H9 (cell line): ENCODE data around the gene RPS15. TPM values are rescaled to one million over a fixed set of nuclear protein-coding genes. Genes with fewer than 3 reads are reported as not detected.

ENCODE experiments used
- DNase-seq: peaks from one replicate; pipeline ENCODE4 v3.0.0-alpha.2; 2017
- H2AFZ ChIP-seq: one replicate; pipeline ENCODE4 v1.6.1; 2013; ENCODE audit warnings: mild to moderate bottlenecking, low read length, control low read depth, moderate library complexity
- H2AK5ac ChIP-seq: 2 replicates; pipeline ENCODE4 v1.6.1; 2013; ENCODE audit warnings: low read length, control low read depth, mixed read lengths; ENCODE audit not compliant: insufficient read length
- H2BK120ac ChIP-seq: one replicate; pipeline ENCODE4 v1.6.1; 2013; ENCODE audit warnings: low read depth, mild to moderate bottlenecking, low read length, control low read depth, inconsistent platforms; ENCODE audit not compliant: poor library complexity, severe bottlenecking
- H2BK12ac ChIP-seq: 2 replicates; pipeline ENCODE4 v1.6.1; 2013; ENCODE audit warnings: low read length, control low read depth, mixed read lengths, low read depth; ENCODE audit not compliant: insufficient read length
- H2BK15ac ChIP-seq: 2 replicates; pipeline ENCODE4 v1.6.1; 2013; ENCODE audit warnings: low read depth, low read length, control low read depth
- H2BK20ac ChIP-seq: one replicate; pipeline ENCODE4 v1.6.1; 2013; ENCODE audit warnings: low read depth, mild to moderate bottlenecking, low read length, control low read depth, inconsistent platforms; ENCODE audit not compliant: poor library complexity, severe bottlenecking
- H2BK5ac ChIP-seq: 2 replicates; pipeline ENCODE4 v1.6.1; 2013; ENCODE audit warnings: low read length, control low read depth, mixed read lengths; ENCODE audit not compliant: insufficient read length
- H3K14ac ChIP-seq: 2 replicates; pipeline ENCODE4 v1.6.1; 2013; ENCODE audit warnings: low read length, control low read depth; ENCODE audit not compliant: insufficient read depth
- H3K18ac ChIP-seq: 2 replicates; pipeline ENCODE4 v1.6.1; 2013; ENCODE audit warnings: low read depth, mild to moderate bottlenecking, mixed read lengths, low read length, control low read depth; ENCODE audit not compliant: insufficient read length
- H3K23ac ChIP-seq: 2 replicates; pipeline ENCODE4 v1.6.1; 2013; ENCODE audit warnings: low read length, control low read depth, mixed read lengths, low read depth; ENCODE audit not compliant: insufficient read length
- H3K23me2 ChIP-seq: 2 replicates; pipeline ENCODE4 v1.6.1; 2013; ENCODE audit warnings: low read depth, mild to moderate bottlenecking, mixed read lengths, low read length, control low read depth; ENCODE audit not compliant: insufficient read length, poor library complexity, severe bottlenecking
- H3K27ac ChIP-seq: 2 replicates; pipeline ENCODE4 v1.5.1; 2013; ENCODE audit warnings: low read length, control low read depth, mixed read lengths, low read depth; ENCODE audit not compliant: insufficient read length
- H3K27me3 ChIP-seq: 2 replicates; pipeline ENCODE4 v1.6.1; 2013; ENCODE audit warnings: low read length, control low read depth, inconsistent platforms; ENCODE audit not compliant: insufficient read depth
- H3K4ac ChIP-seq: 2 replicates; pipeline ENCODE4 v1.6.1; 2013; ENCODE audit warnings: low read depth, mild to moderate bottlenecking, control low read depth, inconsistent platforms, low read length, moderate library complexity
- H3K4me1 ChIP-seq: 2 replicates; pipeline ENCODE4 v1.6.1; 2013; ENCODE audit warnings: low read length, control low read depth, inconsistent platforms; ENCODE audit not compliant: insufficient read depth
- H3K4me2 ChIP-seq: 2 replicates; pipeline ENCODE4 v1.6.1; 2013; ENCODE audit warnings: low read length, control low read depth, mixed read lengths; ENCODE audit not compliant: insufficient read length, insufficient read depth
- H3K56ac ChIP-seq: 2 replicates; pipeline ENCODE4 v1.6.1; 2013; ENCODE audit warnings: low read depth, mild to moderate bottlenecking, mixed read lengths, low read length, control low read depth; ENCODE audit not compliant: insufficient read length
- H3K79me1 ChIP-seq: 2 replicates; pipeline ENCODE4 v1.6.1; 2013; ENCODE audit warnings: low read depth, mild to moderate bottlenecking, moderate library complexity, low read length, control low read depth, inconsistent platforms; ENCODE audit not compliant: insufficient read depth, poor library complexity, severe bottlenecking
- H3K79me2 ChIP-seq: 2 replicates; pipeline ENCODE4 v1.6.1; 2013; ENCODE audit warnings: low read length, control low read depth, inconsistent platforms; ENCODE audit not compliant: insufficient read depth
- H3K9ac ChIP-seq: 2 replicates; pipeline ENCODE4 v1.6.1; 2013; ENCODE audit warnings: low read length, control low read depth, mixed read lengths; ENCODE audit not compliant: insufficient read length; ENCODE audit errors: extremely low read depth
- H3K9me3 ChIP-seq: one replicate; pipeline ENCODE4 v1.6.1; 2013; ENCODE audit warnings: low read depth, low read length, inconsistent platforms; ENCODE audit not compliant: control insufficient read depth
- H3T11ph ChIP-seq: one replicate; pipeline ENCODE4 v1.6.1; 2013; ENCODE audit warnings: mild to moderate bottlenecking, low read length, control low read depth, inconsistent platforms
- H4K20me1 ChIP-seq: one replicate; pipeline ENCODE4 v1.6.1; 2013; ENCODE audit not compliant: control insufficient read depth, insufficient read length, insufficient read depth
- H4K5ac ChIP-seq: 2 replicates; pipeline ENCODE4 v1.6.1; 2013; ENCODE audit warnings: low read depth, mild to moderate bottlenecking, mixed read lengths, low read length, control low read depth; ENCODE audit not compliant: insufficient read length
- H4K8ac ChIP-seq: replicated peaks from 2 replicates; pipeline ENCODE4 v1.6.1; 2013; ENCODE audit warnings: low read length, control low read depth, mixed read lengths, low read depth; ENCODE audit not compliant: insufficient read length
- H4K91ac ChIP-seq: 2 replicates; pipeline ENCODE4 v1.6.1; 2013; ENCODE audit warnings: low read depth, mild to moderate bottlenecking, moderate library complexity, mixed read lengths, low read length, control low read depth; ENCODE audit not compliant: insufficient read length
- H3K27ac Mint-ChIP-seq, 3 experiments: 2 replicates in 2 of 3; 3 replicates in 1 of 3; pipeline ENCODE4 v1.8.0; 2020 to 2021; ENCODE audit warnings: mixed read lengths in 3 of 3, mild to moderate bottlenecking in 1 of 3, moderate library complexity in 1 of 3
- H3K27me3 Mint-ChIP-seq: 2 replicates; pipeline ENCODE4 v1.8.0; 2021; ENCODE audit warnings: low read depth, mild to moderate bottlenecking, moderate library complexity, mixed read lengths
- H3K36me3 Mint-ChIP-seq, 3 experiments: 2 replicates in 2 of 3; 3 replicates in 1 of 3; pipeline ENCODE4 v1.8.0; 2020 to 2021; ENCODE audit warnings: low read depth in 3 of 3, mixed read lengths in 3 of 3; ENCODE audit not compliant: insufficient read depth in 1 of 3
- H3K4me1 Mint-ChIP-seq, 2 experiments: 2 replicates each; pipeline ENCODE4 v1.8.0; 2020; ENCODE audit warnings: mixed read lengths in 2 of 2
- H3K4me3 Mint-ChIP-seq, 2 experiments: 2 replicates in 1 of 2; 3 replicates in 1 of 2; pipeline ENCODE4 v1.8.0; 2020 to 2021; ENCODE audit warnings: mild to moderate bottlenecking in 2 of 2, mixed read lengths in 2 of 2, moderate library complexity in 1 of 2
- H3K9me3 Mint-ChIP-seq, 2 experiments: 2 replicates in 1 of 2; 3 replicates in 1 of 2; pipeline ENCODE4 v1.8.0; 2020; ENCODE audit warnings: mild to moderate bottlenecking in 2 of 2, mixed read lengths in 2 of 2, moderate library complexity in 1 of 2
- whole genome bisulfite sequencing: extraction: QIAGEN DNeasy Blood & Tissue Kit; methylation state at CpG from one replicate; pipeline ENCODE4 v1.1.7; 2013; ENCODE audit warnings: missing lambda C conversion rate, low lambda C conversion rate, mixed read lengths; ENCODE audit not compliant: insufficient read length; ENCODE audit errors: extremely low coverage; 5-methylcytosine and 5-hydroxymethylcytosine counted together
- total RNA-seq: library from RNA; stranded (reverse); gene quantifications from 2 replicates; pipeline ENCODE4 v1.2.1, GENCODE V29; 2021
- TF ChIP-seq, protein P1 (sequence below): fragments of 200-600 bp; sonication (generic); conservative IDR thresholded peaks from 3 replicates; pipeline ENCODE4 v1.8.0; 2021; ENCODE audit warnings: antibody characterized with exemption, mild to moderate bottlenecking

The RPS15 gene
- total RNA-seq, 1 experiment from 2014 or later: 1,628 TPM

GRCh38 chr19:1481224-1481892, 43.2 kb downstream of the RPS15 start:
- Histone ChIP-seq H3K4me1 (no peaks in the 10 kb centered on the region), H3K9ac (no peak overlapping the region), H3K14ac (no peak overlapping the region), H2AK5ac (no peak overlapping the region), H3K9me3 (no peaks in the 10 kb centered on the region), H3K4me2 (no peak overlapping the region), H2BK20ac (no peak overlapping the region), H3K23me2 (peaks cover 3% of the 10 kb centered on the region), H3K23ac (no peak overlapping the region), H3K18ac (no peak overlapping the region), H4K91ac (no peak overlapping the region), H3K27ac (no peak overlapping the region), H3T11ph (no peak overlapping the region), H3K79me2 (no peaks in the 10 kb centered on the region), H4K5ac (no peak overlapping the region), H4K20me1 (no peaks in the 10 kb centered on the region), H3K4ac (no peak overlapping the region), H4K8ac (no peak overlapping the region), H2AFZ (no peak overlapping the region), H3K27me3 (no peaks in the 10 kb centered on the region), H2BK120ac (no peak overlapping the region), H3K79me1 (no peaks in the 10 kb centered on the region), H2BK15ac (no peak overlapping the region), H2BK12ac (no peak overlapping the region), H2BK5ac (no peak overlapping the region), H3K56ac (no peak overlapping the region)
- Mint-ChIP-seq H3K4me3 (no peak overlapping the region), H3K4me1 (peaks cover 0 to 9% of the 10 kb centered on the region in 2 experiments; a peak in 2 of 4 replicates), H3K9me3 (no peaks in the 10 kb centered on the region), H3K36me3 (peaks cover 5 to 11% (median 7%) of the 10 kb centered on the region in 3 experiments; a peak in 6 of 7 replicates), H3K27me3 (no peaks in the 10 kb centered on the region; the same call in 1 of the 2 replicates), H3K27ac (no peak overlapping the region; a peak in 1 of 7 replicates)
- peak; percentile 27 for DNase-seq
- TF ChIP-seq, protein P1, sequence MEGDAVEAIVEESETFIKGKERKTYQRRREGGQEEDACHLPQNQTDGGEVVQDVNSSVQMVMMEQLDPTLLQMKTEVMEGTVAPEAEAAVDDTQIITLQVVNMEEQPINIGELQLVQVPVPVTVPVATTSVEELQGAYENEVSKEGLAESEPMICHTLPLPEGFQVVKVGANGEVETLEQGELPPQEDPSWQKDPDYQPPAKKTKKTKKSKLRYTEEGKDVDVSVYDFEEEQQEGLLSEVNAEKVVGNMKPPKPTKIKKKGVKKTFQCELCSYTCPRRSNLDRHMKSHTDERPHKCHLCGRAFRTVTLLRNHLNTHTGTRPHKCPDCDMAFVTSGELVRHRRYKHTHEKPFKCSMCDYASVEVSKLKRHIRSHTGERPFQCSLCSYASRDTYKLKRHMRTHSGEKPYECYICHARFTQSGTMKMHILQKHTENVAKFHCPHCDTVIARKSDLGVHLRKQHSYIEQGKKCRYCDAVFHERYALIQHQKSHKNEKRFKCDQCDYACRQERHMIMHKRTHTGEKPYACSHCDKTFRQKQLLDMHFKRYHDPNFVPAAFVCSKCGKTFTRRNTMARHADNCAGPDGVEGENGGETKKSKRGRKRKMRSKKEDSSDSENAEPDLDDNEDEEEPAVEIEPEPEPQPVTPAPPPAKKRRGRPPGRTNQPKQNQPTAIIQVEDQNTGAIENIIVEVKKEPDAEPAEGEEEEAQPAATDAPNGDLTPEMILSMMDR: no peak
- no CpG with 5 or more reads among the region's 26 CpGs for WGBS
